Heart right ventricle (tissue), 16 donors: ENCODE results near the gene ARL14EPL. TPM values are rescaled to one million over a fixed set of nuclear protein-coding genes. Genes with fewer than 3 reads are reported as not detected.

Experiments
- ATAC-seq, 8 donors: fragments of 200-7000 bp; cut with Tn5 transposase; one replicate each; pipeline ENCODE4 v1.9.1; 2020; ENCODE audit warnings: mild to moderate bottlenecking in 8 of 8, moderate library complexity in 8 of 8, moderate number of reproducible peaks in 1 of 8
- DNase-seq, 2 donors: peaks; one replicate each; pipeline ENCODE4 v3.0.0-alpha.2; 2020
- H3K27ac ChIP-seq, 10 donors: fragments of 200-600 bp; sonication (generic) in 2 of 10; one replicate each; pipeline versions ENCODE4 v1.5.0 to v1.8.0; 2020 to 2022; ENCODE audit warnings: mild to moderate bottlenecking in 3 of 10
- H3K27me3 ChIP-seq, 7 donors: fragments of 200-600 bp; one replicate each; pipeline ENCODE4 v1.8.0; 2021 to 2022; ENCODE audit warnings: mild to moderate bottlenecking in 2 of 7
- H3K36me3 ChIP-seq, 9 donors: fragments of 200-600 bp; sonication (generic) in 1 of 9; one replicate each; pipeline versions ENCODE4 v1.5.0 to v1.8.0; 2020 to 2022; ENCODE audit warnings: mild to moderate bottlenecking in 2 of 9
- H3K4me1 ChIP-seq, 9 donors: fragments of 200-600 bp; sonication (generic) in 1 of 9; one replicate each; pipeline versions ENCODE4 v1.5.0 to v1.8.0; 2020 to 2022; ENCODE audit warnings: mild to moderate bottlenecking in 4 of 9
- H3K4me3 ChIP-seq, 10 donors: fragments of 200-600 bp; sonication (generic) in 2 of 10; one replicate each; pipeline versions ENCODE4 v1.5.0 to v1.8.0; 2020 to 2022; ENCODE audit warnings: mild to moderate bottlenecking in 7 of 10, moderate library complexity in 2 of 10
- H3K9me3 ChIP-seq, 11 donors: fragments of 200-600 bp in 10 of 11; sonication (generic) in 2 of 11; one replicate each; pipeline versions ENCODE4 v1.5.0 to v1.8.0; 2013 to 2022; ENCODE audit warnings: mild to moderate bottlenecking in 2 of 11, control low read depth in 1 of 11, moderate library complexity in 1 of 11
- WGBS, 2 donors: extraction: QIAGEN DNeasy Blood & Tissue Kit; methylation state at CpG; one replicate each; pipeline ENCODE4 v1.1.7; 2013; ENCODE audit warnings: inconsistent platforms in 1 of 2; 5-methylcytosine and 5-hydroxymethylcytosine counted together
- intact Hi-C, 10 donors: fragments of 100-400 bp; cut with DNase I; formaldehyde crosslinking; loops; one replicate each; pipeline versions ENCODE4 v1.11.1 to v1.14.2; 2022
- polyA plus RNA-seq, 2 donors: library from polyadenylated mRNA; stranded (reverse); fragments of 200-250 nt; gene quantifications; one replicate each; pipeline ENCODE4 v1.2.3, GENCODE V29; 2013
- total RNA-seq, 10 donors: library from RNA; stranded (reverse); fragmentation: NEBNext Ultra II Directional in 3 of 10; extraction: Animal tissue kit (Norgen Biotek cat#: 25700) in 3 of 10; gene quantifications; one replicate each; pipeline versions ENCODE4 v1.2.1 to v1.2.4, GENCODE V29; 2021 to 2023
- TF ChIP-seq, protein P1 (sequence below), 9 donors: fragments of 200-600 bp; sonication (generic) in 2 of 9; IDR thresholded peaks; one replicate each; pipeline versions ENCODE4 v1.5.0 to v1.8.0; 2021 to 2022; ENCODE audit warnings: antibody characterized with exemption in 9 of 9, mild to moderate bottlenecking in 5 of 9, moderate library complexity in 1 of 9
- donor health status: Arrhythmogenic right ventricular cardiomyopathy.
- donor health status: ischemic (EF 13 %, LVEDD 7.1; RV severe dilation, severe dysfunction).
- donor health status: healthy with polysubstance abuse.
- donor health status: DM: no; HTN: yes; CAD: no.
- donor health status: DM: no; HTN: no; CAD: no.
- donor health status: ischemic (EF 25% LVEDD 6.9; RV normal size, moderate dysfunction).
- donor health status: ischemic (EF 25% LVEDD 5.7; RV mildly dilated, moderate dysfunction).
- donor health status: healthy.
- donor health status: DM: yes; HTN: yes; CAD: no.
- donor health status: Ischemic cardiomyopathy.
- donor health status: ischemic (EF 35%, LVEDD 5.7; RV mildly dilated, moderate dysfunction).
- donor health status: nonischemic (EF 11% LVEDD 7.7; RV severe dilation, severe dysfunction).
- donor health status: DM: yes; HTN: yes; CAD: no.
- donor health status: PGD.
- donor health status: ischemic (EF 29% LVEDD 5.4; RV normal size, mild dysfunction).
- donor health status: nonischemic (EF 23%, LVEDD 6.1; RV moderate dilation, normal function).

ARL14EPL gene
- total and polyA plus RNA-seq, 12 donors: not detected

GRCh38 chr5:116023619-116024018 is 8.7 kb upstream of the ARL14EPL start:
- Histone ChIP-seq H3K4me3 (no peak overlapping the region), H3K36me3 (no peaks in the 10 kb centered on the region), H3K4me1 (no peaks in the 10 kb centered on the region), H3K27me3 (no peaks in the 10 kb centered on the region), H3K9me3 (peaks cover 0 to 2% (median 0%) of the 10 kb centered on the region in 11 donors), H3K27ac (no peak overlapping the region)
- no peak for DNase-seq
- TF ChIP-seq, protein P1, sequence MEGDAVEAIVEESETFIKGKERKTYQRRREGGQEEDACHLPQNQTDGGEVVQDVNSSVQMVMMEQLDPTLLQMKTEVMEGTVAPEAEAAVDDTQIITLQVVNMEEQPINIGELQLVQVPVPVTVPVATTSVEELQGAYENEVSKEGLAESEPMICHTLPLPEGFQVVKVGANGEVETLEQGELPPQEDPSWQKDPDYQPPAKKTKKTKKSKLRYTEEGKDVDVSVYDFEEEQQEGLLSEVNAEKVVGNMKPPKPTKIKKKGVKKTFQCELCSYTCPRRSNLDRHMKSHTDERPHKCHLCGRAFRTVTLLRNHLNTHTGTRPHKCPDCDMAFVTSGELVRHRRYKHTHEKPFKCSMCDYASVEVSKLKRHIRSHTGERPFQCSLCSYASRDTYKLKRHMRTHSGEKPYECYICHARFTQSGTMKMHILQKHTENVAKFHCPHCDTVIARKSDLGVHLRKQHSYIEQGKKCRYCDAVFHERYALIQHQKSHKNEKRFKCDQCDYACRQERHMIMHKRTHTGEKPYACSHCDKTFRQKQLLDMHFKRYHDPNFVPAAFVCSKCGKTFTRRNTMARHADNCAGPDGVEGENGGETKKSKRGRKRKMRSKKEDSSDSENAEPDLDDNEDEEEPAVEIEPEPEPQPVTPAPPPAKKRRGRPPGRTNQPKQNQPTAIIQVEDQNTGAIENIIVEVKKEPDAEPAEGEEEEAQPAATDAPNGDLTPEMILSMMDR (IDR thresholded peaks at IDR 0.05): no peak
- intact Hi-C loops: no loop called here
- no peak for ATAC-seq

GRCh38 chr5:116025866-116026265 is 6.4 kb upstream of the ARL14EPL start:
- intact Hi-C loops: no loop called here
- peaks cover 0 to 2% (median 0%) of the 10 kb centered on the region in 11 donors for H3K9me3 ChIP-seq
- H3K27ac ChIP-seq: no peak overlapping the region
- H3K4me3 ChIP-seq: no peak overlapping the region
- 86 to 97% methylated on average over 1 of the region's 1 CpG for WGBS, 2 donors
- no peak for ATAC-seq
- no peaks in the 10 kb centered on the region for H3K4me1 ChIP-seq
- DNase-seq: no peak
- peaks cover 0 to 4% (median 0%) of the 10 kb centered on the region in 7 donors for H3K27me3 ChIP-seq
- TF ChIP-seq, protein P1 (IDR thresholded peaks at IDR 0.05): no peak
- H3K36me3 ChIP-seq: no peaks in the 10 kb centered on the region

GRCh38 chr5:116032991-116033390 is 719 bp downstream of the ARL14EPL start:
- ATAC-seq (no peak), DNase-seq (no peak)
- intact Hi-C loops: no loop called here
- WGBS, 2 donors: 83 to 86% methylated on average over 3 of the region's 3 CpGs
- Histone ChIP-seq H3K4me1 (peaks cover 0 to 4% (median 0%) of the 10 kb centered on the region in 9 donors), H3K4me3 (no peak overlapping the region), H3K36me3 (no peaks in the 10 kb centered on the region), H3K9me3 (no peaks in the 10 kb centered on the region), H3K27me3 (peaks cover 0 to 7% (median 0%) of the 10 kb centered on the region in 7 donors), H3K27ac (no peak overlapping the region)
- TF ChIP-seq, protein P1 (IDR thresholded peaks at IDR 0.05): no peak

GRCh38 chr5:116035123-116035522 is 2.9 kb downstream of the ARL14EPL start:
- TF ChIP-seq, protein P1 (IDR thresholded peaks at IDR 0.05): no peak
- no peaks in the 10 kb centered on the region for H3K9me3 ChIP-seq
- H3K27me3 ChIP-seq: peaks cover 0 to 7% (median 0%) of the 10 kb centered on the region in 7 donors
- no peak for ATAC-seq
- no peak overlapping the region for H3K4me3 ChIP-seq
- DNase-seq: no peak
- peaks cover 0 to 8% (median 0%) of the 10 kb centered on the region in 9 donors for H3K4me1 ChIP-seq
- 80 to 89% methylated on average over 5 of the region's 5 CpGs for WGBS, 2 donors
- intact Hi-C loops: no loop called here
- H3K27ac ChIP-seq: no peak overlapping the region
- H3K36me3 ChIP-seq: no peaks in the 10 kb centered on the region
